Head of caudate nucleus (tissue), 42 donors: ENCODE measurements around the gene FLAD1.

ENCODE experiments used
- DNase-seq, 42 donors: peaks; one replicate each; pipeline versions ENCODE4 v3.0.0 to v3.0.0-alpha.2; 2020 to 2021; ENCODE audit warnings: mixed read lengths in 7 of 42
- intact Hi-C: fragments of 100-400 bp; cut with DNase I; formaldehyde crosslinking; loops from one replicate; pipeline ENCODE4 v1.15.0; 2022

FLAD1 gene

DNA sequence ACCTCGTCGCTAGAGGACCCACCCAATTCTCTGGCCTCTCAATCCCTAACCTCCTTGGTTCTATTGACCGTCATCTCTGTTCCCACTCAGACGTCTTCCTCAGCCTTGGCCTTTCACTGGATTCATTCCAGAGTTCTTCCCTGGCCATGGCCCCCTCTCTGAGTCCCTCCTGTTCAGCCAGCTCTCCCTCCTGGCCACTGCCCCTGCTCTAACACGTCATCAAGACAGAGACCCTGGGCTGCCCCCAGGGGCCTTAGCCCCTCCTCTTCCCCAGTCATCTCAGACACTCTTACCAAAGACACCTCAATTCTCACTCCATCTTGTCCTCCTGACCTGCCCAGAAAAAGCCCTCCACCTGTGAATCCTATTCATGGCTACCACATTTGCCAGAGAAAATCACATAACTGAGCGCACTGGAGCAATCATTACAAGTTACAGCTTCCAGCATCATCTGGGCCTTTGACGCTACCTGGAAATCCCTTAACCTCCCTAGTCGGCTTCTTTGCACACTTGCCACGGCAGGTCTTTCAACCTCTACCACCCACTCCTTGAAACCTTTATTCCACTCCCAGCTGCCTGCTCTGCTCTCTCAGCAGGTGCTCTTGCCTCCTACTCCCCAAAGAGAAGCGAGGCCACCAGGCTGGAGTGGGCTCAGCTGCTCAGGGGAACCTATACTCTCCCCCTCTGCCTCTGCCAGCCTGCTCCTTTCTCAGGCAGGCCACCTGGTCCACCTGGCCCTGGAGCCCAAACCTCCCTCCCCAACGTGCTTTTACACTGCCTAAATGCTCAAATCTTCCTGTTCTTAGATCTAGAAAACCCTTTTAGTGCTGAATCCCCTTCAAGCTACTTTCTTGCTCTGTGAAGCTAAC, 36.5 kb downstream of the FLAD1 start:
- DNase-seq = peak in 10 of 42 donors; percentile 24 to 77 (median 48)
- intact Hi-C loops = no loop called here

DNA sequence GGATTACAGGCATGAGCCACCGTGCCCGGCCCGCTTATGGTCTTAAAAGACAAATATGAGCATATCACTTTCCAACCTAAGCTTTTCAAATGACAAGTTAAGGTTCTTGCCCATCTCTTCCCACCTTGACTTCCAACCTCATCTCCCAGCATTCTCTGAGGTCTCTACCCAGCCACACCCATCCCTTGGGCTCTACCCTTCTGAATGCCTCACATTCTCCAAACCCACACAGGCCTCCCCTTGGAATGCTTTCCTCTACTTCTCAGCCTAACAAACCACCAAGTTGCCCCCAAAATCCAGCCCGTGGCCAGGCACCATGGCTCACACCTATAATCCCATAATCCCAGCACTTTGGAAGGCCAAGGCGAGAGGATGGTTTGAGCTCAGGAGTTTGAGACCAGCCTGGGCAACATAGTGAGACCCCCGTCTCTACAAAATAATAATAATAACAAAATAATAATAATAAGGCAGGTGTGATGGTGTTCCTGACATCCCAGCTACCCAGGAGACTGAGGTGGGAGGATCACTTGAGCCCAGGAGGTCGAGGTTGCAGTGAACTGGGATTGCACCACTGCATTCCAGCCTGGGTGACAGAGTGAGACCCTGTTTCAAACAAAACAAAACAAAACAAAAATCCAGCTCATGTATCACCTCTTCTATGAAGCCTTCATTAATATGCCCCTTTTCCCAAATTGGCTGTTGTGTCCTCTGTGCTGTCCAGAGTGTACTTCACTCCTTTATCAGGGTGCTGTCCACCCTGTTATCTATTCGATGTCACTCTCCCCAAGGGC, 39.2 kb downstream of the FLAD1 start:
- intact Hi-C loops = no loop called here
- no peak for DNase-seq

DNA sequence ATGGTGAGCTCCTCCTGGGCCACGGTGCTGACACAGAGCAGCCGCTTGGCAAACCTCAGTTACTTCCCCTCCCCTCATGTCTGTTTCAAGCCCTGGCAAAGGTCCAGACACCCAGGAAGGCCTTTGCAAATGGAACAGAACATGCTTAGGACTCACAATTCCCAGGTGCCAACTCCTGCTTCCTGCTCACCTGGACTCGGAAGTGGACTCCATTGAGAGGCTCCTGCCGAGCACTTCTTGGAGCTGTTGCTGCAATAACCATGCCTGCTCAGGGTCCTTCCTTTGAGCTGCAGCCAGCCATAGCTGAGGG, 39.7 kb downstream of the FLAD1 start:
- intact Hi-C loops = no loop called here
- DNase-seq = no peak

DNA sequence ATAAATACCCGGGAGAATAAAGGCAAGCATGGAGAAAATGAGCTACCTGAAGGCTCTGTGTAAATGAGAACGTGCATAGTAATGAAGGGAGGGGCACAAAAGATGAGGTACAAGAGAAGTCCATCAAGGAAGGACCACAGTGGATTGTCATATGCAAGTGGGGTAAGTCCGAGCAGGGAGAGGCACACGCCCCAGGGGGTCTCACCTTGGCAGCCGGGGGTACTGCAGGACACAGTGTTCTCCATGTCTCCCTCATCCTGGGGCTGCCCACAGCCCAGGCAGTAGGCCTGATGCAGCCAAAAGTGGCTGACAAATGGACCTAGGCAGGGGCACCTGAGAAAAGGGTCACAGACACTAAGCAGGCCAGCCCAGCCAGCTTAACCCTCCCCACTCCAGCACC, 40.5 kb downstream of the FLAD1 start:
- intact Hi-C loops = no loop called here
- no peak for DNase-seq

DNA sequence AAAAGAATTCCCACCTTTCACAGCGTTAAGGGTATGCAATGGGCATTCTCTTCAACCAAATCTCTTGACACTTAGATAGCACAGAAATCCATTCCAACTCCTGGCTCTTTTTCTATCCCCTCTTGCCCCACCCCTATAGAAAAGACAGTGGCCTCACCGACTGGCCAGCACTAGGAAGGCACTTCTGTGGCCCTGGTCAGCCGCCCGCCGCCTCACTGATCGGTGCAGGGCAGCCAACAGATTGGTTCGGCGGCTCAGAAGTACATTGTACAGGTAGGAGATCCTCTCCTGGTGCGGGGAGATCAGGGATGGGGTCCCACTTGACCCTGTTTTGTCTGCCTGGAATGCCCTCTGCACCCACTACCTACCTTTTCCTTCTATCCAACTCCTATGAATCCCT, 41.2 kb downstream of the FLAD1 start:
- no peak for DNase-seq
- intact Hi-C loops = no loop called here

DNA sequence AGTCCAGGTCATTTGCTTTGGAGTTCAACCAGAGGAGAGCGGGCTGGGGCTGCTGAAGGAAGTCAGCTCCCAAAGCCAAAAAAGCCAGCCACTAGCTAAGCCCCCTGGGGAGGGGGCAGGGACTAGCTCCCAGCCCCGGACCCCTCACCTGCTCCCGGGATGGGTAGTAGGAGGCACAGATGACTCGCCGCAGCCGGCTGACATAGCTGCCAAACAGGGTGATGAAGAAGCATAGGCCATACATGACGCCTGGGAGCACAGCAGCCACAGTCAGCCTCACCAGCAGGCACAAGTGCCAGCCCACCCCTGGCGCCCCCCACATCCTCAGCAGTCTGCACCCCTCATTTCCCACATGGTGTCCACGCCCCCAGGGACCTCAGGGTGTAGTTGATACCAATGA, 43.0 kb downstream of the FLAD1 start:
- intact Hi-C loops = no loop called here
- no peak for DNase-seq

DNA sequence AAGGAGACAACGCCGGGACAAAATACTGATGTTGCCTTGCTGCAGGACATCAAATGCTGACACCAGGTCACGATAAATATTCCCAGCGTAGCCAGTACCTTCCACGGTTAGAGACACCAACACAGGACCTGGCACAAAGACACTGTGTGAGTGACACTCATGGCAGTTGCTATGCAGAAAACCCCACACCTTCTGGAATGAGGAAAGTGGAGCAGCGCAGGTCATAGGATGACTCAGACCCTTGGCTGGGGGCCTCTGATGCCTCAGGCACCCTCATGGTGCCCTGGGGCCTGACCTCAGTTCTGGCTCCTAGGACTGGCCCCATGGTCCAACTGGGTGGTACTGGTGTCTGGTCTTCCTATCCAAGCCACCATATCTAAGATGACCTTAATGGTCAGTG, 43.4 kb downstream of the FLAD1 start:
- intact Hi-C loops = no loop called here
- DNase-seq = no peak

DNA sequence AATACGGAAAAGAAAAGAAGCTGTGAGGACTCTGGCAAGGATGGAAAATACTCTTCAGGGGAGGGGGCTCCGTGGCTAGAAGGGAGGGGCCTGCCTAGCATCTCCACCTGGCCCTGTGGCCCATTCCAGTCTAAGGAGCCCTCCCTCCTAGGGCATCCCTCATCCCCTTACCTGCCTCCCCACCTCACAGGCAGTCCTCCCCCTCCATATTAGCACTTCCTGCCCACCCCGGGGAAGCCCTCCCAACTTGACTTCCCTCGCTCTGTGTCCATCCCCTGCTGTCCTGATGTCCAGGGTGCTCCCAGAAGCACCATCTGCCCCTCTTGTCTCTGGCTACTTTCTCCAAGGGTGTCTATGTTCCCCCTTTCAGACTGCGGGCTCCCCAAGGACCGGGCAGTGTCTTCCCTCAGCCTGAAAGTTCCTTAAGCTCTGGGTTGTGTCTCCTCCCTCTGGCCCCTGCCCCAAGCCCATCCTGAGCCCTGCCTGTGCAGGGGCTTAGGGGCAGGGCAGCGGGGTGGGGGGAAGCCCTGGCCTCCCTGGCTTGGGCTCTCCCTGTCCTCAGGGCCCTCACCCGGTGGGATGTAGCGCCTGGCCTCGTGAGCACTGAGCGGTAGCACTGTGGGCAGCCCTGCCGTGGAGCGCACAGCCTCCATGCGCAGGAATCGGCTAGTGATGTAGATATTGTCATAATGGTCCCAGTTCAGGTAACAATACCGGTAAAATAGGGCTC, 46.5 kb downstream of the FLAD1 start:
- DNase-seq = no peak
- intact Hi-C loops = no loop called here

DNA sequence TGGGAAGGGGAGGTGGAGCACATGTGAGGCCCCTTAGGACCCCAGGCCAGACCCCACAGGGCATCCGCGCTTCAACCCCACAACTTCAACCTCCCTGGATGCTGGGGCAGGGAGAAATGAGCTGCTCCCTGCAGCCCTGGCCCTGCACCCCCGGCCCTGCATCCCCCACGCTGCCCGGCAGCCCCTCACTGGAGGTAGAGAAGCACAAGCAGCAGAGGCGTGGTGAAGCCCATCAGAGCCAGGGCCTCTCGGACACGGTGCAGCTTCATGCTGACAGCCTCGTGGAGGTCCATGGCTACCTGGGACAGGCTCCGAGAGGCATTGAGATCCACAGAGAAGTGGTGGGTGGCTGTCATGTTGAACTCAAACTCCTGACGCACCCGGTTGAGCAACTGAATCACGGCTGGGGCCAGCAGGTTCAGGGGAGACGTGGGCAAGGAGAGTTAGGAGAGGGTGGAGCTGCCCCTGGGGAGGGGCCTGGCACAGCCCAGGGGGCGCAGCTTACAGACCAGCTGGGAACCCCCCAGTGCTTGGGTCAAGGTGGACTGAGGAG, 47.2 kb downstream of the FLAD1 start:
- intact Hi-C loops = no loop called here

DNA sequence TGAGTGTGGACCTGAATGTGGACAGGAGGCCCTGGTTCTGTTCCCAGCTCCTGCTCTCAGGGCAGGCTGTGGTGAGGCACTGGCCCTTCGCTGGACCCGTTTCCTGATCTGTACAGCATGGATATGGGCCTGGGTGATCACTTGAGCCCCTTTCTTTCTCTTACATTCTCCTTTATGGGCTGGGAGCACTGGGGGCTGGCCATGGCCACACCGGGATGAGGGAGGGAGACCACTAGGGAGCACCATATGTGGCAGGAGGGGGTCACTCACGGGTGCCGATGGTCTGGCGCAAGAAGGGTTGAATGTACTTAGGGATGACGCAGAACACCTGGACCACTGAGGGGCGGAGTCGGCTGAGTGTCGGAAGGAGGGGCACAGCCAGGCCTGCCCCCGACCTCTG, 47.8 kb downstream of the FLAD1 start:
- no peak for DNase-seq
- intact Hi-C loops = no loop called here

More for the DNA sequence above, 47.2 kb downstream of the FLAD1 start:
- DNase-seq = peak in 29 of 42 donors; percentile 25 to 85 (median 59)

DNA sequence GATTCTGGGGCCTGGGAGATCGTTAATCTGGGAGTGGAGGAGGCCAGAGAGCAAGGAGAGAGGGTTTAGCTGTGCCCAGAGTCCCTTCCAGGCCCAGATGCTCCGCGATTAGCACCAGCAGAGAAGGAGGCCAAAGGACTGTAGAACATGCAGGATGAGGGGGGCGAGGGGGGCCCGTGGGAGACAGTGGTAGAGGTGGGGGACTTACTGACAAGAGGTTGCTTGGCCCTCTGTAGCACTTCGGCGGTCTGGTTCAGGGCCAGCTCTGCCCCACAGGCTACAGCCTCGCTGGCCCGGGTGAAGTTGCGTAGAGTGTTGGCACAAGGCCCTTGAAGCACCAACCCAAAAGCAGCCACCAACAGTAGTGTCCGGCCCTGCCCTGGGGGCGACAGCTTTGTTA, 49.7 kb downstream of the FLAD1 start:
- intact Hi-C loops = no loop called here
- DNase-seq = no peak

DNA sequence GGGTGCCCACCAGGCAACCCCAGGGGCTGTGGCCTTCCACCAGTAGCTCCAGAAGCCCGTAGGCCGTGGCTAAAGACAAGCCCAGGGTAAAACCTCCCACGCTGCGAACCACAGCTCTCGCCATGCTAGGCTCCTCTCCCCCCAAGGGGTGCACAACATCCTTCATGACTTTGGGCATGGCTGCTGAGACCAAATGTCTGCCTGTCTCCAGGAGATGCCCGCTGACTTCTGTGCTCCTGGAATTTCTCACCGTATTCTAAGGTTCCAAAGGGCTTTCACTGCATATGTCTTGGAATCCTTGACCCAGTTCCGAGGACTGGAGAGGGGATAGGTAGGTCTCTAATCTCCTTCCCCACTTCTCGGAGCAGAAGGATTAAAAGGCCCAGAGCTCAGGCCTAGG, 50.4 kb downstream of the FLAD1 start, which contains the start of the genes DCST1 and DCST2:
Gene DCST1 (plus strand): TSS at position 301 of the 400 bp plus-strand sequence. CDS start 213 bp downstream, outside the sequence.
Gene DCST2 (minus strand): TSS at position 258 of the 400 bp plus-strand sequence. CDS start 80 bp downstream, at position 178.
- DNase-seq = no peak
- intact Hi-C loops = no loop called here

DNA sequence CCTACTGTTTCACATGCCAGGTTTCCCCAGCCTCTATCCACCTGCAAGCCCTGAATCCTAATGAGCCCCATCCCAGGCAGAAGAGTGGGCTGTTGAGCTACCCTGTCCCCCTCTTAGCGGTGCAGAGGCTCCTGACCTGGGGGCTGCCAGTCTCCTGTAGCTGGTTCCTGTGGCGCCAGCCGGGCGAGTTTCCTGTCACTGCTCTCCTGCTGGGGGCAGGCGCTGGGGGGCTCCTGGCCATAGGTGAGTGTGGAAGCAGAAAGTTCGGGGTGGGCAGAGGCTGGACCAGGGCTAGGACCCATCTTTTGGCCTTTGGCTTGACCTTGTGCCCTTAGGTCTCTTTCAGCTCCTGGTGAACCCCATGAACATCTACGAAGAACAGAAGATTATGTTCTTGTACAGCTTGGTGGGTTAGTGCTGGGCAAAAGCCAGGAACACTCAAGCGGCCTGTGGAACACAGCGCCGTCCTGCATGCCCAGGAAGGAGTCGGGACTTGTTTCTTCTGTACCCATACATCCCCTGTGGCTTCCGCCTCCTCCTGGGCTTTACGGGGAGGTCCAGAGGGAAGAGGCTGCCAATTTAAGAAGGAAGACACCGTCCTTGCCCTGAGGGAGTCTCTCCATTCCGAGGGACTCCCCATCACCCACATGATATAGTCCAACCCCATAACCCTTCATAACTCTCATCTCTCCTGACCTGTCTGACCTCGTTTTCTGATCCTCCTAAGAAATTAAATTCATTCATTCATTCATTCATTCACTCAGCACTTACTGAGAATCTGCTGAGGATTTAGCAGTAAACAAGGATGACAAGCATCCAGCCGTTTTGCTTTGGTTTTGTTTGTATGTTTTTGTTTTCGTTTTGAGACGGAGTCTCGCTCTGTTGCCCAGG, 51.4 kb downstream of the FLAD1 start:
- intact Hi-C loops = no loop called here
- no peak for DNase-seq

DNA sequence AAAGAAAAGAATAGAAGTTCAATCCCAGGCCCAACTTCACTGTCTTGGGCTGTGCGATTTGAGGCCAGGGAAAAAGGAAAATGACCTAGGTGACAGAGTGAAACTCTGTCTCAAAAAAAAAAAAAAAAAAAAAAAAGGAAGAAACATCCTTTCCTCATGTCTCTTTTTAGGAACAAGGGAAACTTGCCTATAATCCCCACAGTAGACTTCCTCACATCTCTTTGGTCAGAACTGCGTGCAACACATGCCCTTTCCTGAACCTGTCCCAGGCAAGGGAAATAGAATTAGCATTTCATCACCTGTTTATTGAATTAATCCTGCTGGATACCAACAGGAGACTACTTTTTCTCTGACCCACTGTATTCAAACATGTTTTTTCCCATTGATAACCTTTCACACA, 52.8 kb downstream of the FLAD1 start:
- intact Hi-C loops = no loop called here
- no peak for DNase-seq

DNA sequence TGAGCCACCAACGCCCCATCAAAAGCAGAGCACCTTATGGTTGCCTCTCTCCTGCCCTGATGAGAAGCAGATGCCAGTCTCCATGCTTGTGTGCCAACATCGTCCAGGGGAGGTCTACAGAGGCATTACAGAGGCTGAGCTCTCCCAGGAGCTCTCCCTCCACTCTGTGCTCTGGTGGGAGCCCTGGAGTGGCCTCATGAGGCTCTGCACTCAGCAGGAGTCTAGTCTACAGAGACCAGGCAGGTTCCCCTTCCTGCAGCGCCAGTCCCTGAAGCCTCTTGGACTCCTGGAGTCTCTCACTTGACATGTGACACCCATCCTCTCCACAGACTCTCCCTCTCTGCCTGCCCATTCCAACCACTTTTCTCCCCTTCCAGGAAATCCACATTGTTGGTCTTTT, 53.9 kb downstream of the FLAD1 start:
- intact Hi-C loops = no loop called here
- no peak for DNase-seq

DNA sequence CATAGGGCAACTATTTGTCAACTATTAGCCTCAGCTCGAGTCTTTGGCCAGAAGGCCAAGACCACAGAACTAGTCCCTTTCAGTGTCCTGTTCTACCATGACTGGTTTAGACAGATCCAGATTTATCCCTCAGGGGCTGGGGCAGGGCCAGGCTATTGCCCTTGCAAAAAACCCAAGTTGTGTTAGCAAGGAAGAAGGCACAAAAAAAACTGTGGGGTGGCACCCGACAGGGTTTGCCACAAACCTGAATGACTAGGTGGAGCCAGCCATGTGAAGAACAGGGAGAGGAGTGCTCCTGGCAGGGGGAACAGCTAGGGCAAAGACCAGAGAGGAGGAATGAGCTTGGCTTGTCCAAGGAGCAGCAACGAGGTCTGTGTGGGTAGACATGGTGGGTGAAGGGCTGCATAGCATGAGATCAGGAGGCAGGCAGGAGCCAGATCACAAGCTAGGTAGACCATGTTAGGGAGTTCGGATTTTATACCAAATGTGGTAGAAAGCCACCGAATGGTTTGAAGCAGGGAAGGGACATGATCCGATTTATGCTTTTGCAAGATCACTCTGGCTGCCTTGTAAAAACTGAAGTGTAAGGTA, 54.8 kb downstream of the FLAD1 start:
- DNase-seq = no peak
- intact Hi-C loops = no loop called here

DNA sequence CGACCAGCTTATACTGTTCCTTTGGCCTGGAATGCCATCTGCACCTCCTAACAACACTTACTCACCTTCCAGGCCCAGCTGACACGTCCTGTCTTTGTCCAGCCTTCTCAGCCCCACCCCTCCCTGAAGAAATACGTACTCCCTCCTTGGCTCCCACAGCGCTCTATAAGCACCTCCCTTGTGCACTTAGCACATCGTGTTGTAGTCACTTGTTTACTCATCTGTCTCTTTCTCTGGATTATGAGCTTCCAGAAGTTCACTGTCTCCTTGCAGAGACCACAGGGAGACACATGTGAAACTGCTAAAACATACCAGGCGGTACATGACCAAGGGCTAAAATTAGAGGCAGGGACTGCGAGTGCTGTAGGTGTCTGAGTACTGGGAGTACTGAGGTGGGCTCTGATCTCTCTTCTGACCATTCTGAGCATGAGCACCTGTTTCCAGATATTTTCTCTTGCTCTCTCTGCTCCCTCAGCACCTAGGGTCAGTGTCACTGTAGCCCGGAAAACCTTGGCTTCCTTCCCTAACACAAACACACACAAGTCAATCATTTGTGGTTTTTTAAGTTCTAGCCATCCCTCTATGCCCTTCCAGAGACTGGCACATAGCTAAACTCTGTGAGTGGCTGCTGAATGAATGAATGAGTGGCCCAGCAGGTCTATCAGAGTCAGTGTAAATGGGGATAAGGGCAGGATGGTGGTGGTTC, 55.6 kb downstream of the FLAD1 start:
- intact Hi-C loops = no loop called here
- DNase-seq = no peak

DNA sequence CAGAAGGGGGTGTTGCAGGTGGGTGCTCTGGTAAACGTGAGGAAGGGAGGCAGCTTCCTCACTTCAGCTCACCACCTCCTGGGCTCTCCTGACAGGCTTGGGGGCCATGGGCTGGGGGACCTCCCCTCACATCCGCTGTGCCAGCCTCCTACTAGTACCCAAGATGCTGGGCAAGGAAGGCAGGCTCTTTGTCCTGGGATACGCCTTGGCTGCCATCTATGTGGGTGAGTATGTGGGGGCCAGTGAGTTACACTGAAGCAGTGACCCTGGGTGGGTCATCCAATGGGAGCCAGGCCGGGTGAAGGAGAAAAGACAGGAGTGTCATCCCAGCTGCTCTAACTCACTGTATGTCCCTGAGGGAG, 56.1 kb downstream of the FLAD1 start:
- DNase-seq = no peak
- intact Hi-C loops = no loop called here
